ENCODE measurements around the gene AIPL1.

DNA sequence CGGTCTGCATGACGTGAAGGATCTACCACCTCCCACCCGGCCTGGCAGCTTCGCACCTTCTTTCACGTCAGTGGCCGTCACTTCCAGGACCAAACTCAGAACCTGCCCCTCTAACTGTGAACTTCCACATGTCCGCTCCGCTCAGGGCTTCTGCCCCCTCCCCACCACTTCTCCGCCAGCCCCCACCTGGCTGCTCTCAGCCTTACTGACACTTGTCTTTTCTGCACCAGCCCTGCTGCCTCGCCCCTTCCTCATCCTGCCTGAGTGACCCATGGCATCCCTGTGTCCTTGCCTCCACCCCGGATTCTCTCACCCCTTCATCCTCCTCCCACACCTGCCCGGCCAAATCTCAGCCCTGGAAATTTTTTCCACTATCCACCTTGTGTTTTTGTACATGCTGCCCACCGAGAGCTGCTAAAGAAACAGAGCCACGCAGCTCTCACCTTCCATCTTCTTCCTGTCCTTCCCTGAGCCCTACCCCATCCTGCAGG lies 23.6 kb upstream of the AIPL1 start:
- TF ChIP-seq GATA2 (IDR thresholded peaks at IDR 0.05; ENCODE audit: low read depth, low read length), result no peak
- no peak for TF ChIP-seq GATA3 (IDR thresholded peaks at IDR 0.05; ENCODE audit: low read depth, low read length)
